Measurements from ENCODE around the gene PRKCZ. TPM values are rescaled to one million over a fixed set of nuclear protein-coding genes. Genes with fewer than 3 reads are reported as not detected.

Gene PRKCZ
- total and polyA plus RNA-seq, 5 donors from 2014 or later = 11.0 to 42.7 (median 13.6) TPM

DNA sequence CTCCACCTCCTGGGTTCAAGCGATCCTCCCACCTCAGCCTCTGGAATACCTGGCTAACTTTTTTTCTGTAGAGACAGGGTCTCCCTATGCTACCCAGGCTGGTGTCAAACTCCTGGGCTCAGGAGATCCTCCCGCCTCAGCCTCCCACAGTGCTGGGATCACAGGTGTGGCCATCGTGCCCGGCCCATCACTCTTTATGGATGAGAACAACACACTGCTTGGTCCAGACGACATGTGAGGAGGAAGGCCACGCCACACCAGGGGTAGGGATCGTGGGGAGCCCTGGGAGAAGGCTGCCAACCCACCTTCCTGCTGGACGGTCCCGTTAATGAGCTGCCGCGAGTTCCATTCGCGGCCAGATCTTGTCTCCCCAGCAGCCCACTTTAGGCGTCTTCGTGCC, 36.0 kb upstream of the PRKCZ start:
- Mint-ChIP-seq H3K27me3 (peaks cover 34% of the 10 kb centered on the region), H3K9me3 (peaks cover 0 to 3% (median 0%) of the 10 kb centered on the region in 7 donors), H3K4me1 (peaks cover 0 to 13% (median 1%) of the 10 kb centered on the region in 4 donors), H3K27ac (no peak overlapping the region), H3K36me3 (no peaks in the 10 kb centered on the region), H3K4me3 (no peak overlapping the region)
- DNase-seq (no peak), ATAC-seq (ENCODE audit: low read depth in 2 of 2) (no peak)
- no peak overlapping the region for H3K4me3 ChIP-seq (ENCODE audit: low read depth, low read length)
- no peaks in the 10 kb centered on the region for H3K9me3 ChIP-seq (ENCODE audit: control insufficient read depth in 2 of 2, low read length in 2 of 2)
- H3K4me1 ChIP-seq (ENCODE audit: control insufficient read depth, insufficient read depth, low read length, poor library complexity, severe bottlenecking) = no peaks in the 10 kb centered on the region
- H3K27me3 ChIP-seq (ENCODE audit: control insufficient read depth, insufficient read depth, low read length) = peaks cover 4% of the 10 kb centered on the region
- no peak overlapping the region for H3K27ac ChIP-seq (ENCODE audit: insufficient read depth, low read length, poor library complexity, severe bottlenecking)
- H3K36me3 ChIP-seq (ENCODE audit: control insufficient read depth, insufficient read depth, low read length) = no peaks in the 10 kb centered on the region

DNA sequence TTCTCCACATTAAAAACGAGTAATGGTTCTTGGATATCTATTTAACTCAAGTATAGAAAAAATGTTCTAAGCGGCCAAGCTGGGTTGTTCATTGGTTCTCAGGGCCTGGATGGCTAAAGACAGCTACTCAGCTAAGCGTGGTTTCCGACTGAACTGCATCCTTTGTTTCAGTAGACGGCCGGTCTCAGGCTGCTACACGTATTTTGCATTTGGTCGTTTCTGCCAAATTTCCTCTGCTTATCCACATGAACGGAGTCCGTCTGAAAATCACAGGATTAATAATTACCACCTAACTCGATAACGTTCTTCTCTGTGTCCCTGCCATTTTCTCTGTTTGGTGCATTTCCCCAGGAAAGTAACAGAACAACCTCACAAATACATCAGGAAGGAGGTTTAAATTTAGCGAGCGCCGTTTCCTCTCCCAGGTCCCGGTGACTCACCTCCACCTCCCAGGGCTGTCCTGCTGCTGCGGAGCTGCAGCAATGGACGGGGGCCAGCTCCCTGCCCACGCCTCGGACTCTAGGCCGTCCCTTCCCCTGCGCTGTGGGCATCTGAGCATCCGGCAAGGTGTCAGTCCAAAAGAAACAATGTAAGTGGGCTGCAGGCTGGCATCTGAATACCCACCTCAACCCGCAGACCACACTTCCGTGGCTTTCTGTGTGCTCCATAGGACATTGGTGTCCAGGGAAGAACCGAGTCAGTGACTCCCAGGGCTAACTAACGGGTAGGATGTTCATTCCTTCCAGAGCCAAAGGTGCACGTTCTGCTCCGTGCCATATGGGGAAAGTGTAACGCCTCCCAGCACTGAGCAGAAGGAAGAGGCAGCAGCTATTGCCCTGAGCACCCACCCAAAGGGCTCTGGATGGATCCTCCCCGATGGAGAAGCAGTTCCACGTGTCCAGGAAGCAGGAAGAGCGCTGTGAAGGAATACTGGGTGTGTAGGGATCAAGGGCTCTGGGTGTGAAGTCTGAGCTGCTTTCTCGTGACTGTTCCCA, 35.2 kb upstream of the PRKCZ start:
- no peaks in the 10 kb centered on the region for H3K9me3 ChIP-seq (ENCODE audit: control insufficient read depth in 2 of 2, low read length in 2 of 2)
- no peak overlapping the region for H3K4me3 ChIP-seq (ENCODE audit: low read depth, low read length)
- DNase-seq (no peak), ATAC-seq (ENCODE audit: low read depth in 2 of 2) (no peak)
- H3K4me3 Mint-ChIP-seq = no peak overlapping the region
- peaks cover 6% of the 10 kb centered on the region for H3K4me1 ChIP-seq (ENCODE audit: control insufficient read depth, insufficient read depth, low read length, poor library complexity, severe bottlenecking)
- H3K27ac Mint-ChIP-seq = no peak overlapping the region
- no peak overlapping the region for H3K27ac ChIP-seq (ENCODE audit: insufficient read depth, low read length, poor library complexity, severe bottlenecking)
- peaks cover 0 to 15% (median 1%) of the 10 kb centered on the region in 4 donors for H3K4me1 Mint-ChIP-seq
- H3K27me3 ChIP-seq (ENCODE audit: control insufficient read depth, insufficient read depth, low read length) = peaks cover 4% of the 10 kb centered on the region
- peaks cover 0 to 3% (median 0%) of the 10 kb centered on the region in 7 donors for H3K9me3 Mint-ChIP-seq
- H3K36me3 ChIP-seq (ENCODE audit: control insufficient read depth, insufficient read depth, low read length) = no peaks in the 10 kb centered on the region
- peaks cover 37% of the 10 kb centered on the region for H3K27me3 Mint-ChIP-seq
- H3K36me3 Mint-ChIP-seq = no peaks in the 10 kb centered on the region

- Histone ChIP-seq H3K36me3 (ENCODE audit: control insufficient read depth, insufficient read depth, low read length) (no peaks in the 10 kb centered on the region), H3K9me3 (ENCODE audit: control insufficient read depth in 2 of 2, low read length in 2 of 2) (no peaks in the 10 kb centered on the region), H3K27me3 (ENCODE audit: control insufficient read depth, insufficient read depth, low read length) (peaks cover 4% of the 10 kb centered on the region), H3K4me1 (ENCODE audit: control insufficient read depth, insufficient read depth, low read length, poor library complexity, severe bottlenecking) (peaks cover 6% of the 10 kb centered on the region), H3K27ac (ENCODE audit: insufficient read depth, low read length, poor library complexity, severe bottlenecking) (no peak overlapping the region), H3K4me3 (ENCODE audit: low read depth, low read length) (no peak overlapping the region)
- peaks cover 0 to 3% (median 0%) of the 10 kb centered on the region in 7 donors for H3K9me3 Mint-ChIP-seq
- ATAC-seq (ENCODE audit: low read depth in 2 of 2) (no peak), DNase-seq (no peak)
- no peaks in the 10 kb centered on the region for H3K36me3 Mint-ChIP-seq
- no peak overlapping the region for H3K4me3 Mint-ChIP-seq
- H3K4me1 Mint-ChIP-seq = peaks cover 0 to 22% (median 1%) of the 10 kb centered on the region in 4 donors
- H3K27ac Mint-ChIP-seq = no peak overlapping the region
- H3K27me3 Mint-ChIP-seq = peaks cover 47% of the 10 kb centered on the region
Measured at GRCh38 chr1:2016123-2016522, 34.1 kb upstream of the PRKCZ start.

- Histone ChIP-seq H3K9me3 (ENCODE audit: control insufficient read depth in 2 of 2, low read length in 2 of 2) (no peaks in the 10 kb centered on the region), H3K27me3 (ENCODE audit: control insufficient read depth, insufficient read depth, low read length) (peaks cover 4% of the 10 kb centered on the region), H3K27ac (ENCODE audit: insufficient read depth, low read length, poor library complexity, severe bottlenecking) (no peak overlapping the region), H3K4me1 (ENCODE audit: control insufficient read depth, insufficient read depth, low read length, poor library complexity, severe bottlenecking) (peaks cover 6% of the 10 kb centered on the region), H3K4me3 (ENCODE audit: low read depth, low read length) (no peak overlapping the region), H3K36me3 (ENCODE audit: control insufficient read depth, insufficient read depth, low read length) (no peaks in the 10 kb centered on the region)
- peaks cover 0 to 6% (median 0%) of the 10 kb centered on the region in 7 donors for H3K9me3 Mint-ChIP-seq
- H3K36me3 Mint-ChIP-seq = no peaks in the 10 kb centered on the region
- no peak overlapping the region for H3K27ac Mint-ChIP-seq
- ATAC-seq (ENCODE audit: low read depth in 2 of 2) (no peak), DNase-seq (no peak)
- H3K4me1 Mint-ChIP-seq = peaks cover 0 to 23% (median 1%) of the 10 kb centered on the region in 4 donors
- peaks cover 52% of the 10 kb centered on the region for H3K27me3 Mint-ChIP-seq
- peak overlapping the region; percentile 24 to 86 (median 54) for H3K4me3 Mint-ChIP-seq
Measured at GRCh38 chr1:2018217-2019171, 31.7 kb upstream of the PRKCZ start.

- H3K27ac ChIP-seq (ENCODE audit: insufficient read depth, low read length, poor library complexity, severe bottlenecking) = no peak within 1 kb of the TSS
- H3K27ac Mint-ChIP-seq = peak within 1 kb of the TSS in 1 of 3 donors; percentile 5
Measured at GRCh38 chr1:2019172-2019543, 31.1 kb upstream of the PRKCZ start, which contains the start of gene GABRD. Gene GABRD (plus strand): TSS chr1:2019345. CDS start chr1:2019424, 79 bp downstream.

GRCh38 chr1:2019571-2020309, 30.5 kb upstream of the PRKCZ start:
- Mint-ChIP-seq H3K9me3 (peaks cover 0 to 7% (median 0%) of the 10 kb centered on the region in 7 donors), H3K4me1 (peaks cover 0 to 23% (median 1%) of the 10 kb centered on the region in 4 donors), H3K36me3 (no peaks in the 10 kb centered on the region), H3K27ac (peak overlapping the region in 1 of 3 donors; percentile 5), H3K27me3 (peaks cover 52% of the 10 kb centered on the region), H3K4me3 (peak overlapping the region in 1 of 4 donors; percentile 15)
- Histone ChIP-seq H3K4me1 (ENCODE audit: control insufficient read depth, insufficient read depth, low read length, poor library complexity, severe bottlenecking) (peaks cover 6% of the 10 kb centered on the region), H3K9me3 (ENCODE audit: control insufficient read depth in 2 of 2, low read length in 2 of 2) (no peaks in the 10 kb centered on the region), H3K27me3 (ENCODE audit: control insufficient read depth, insufficient read depth, low read length) (peaks cover 4% of the 10 kb centered on the region), H3K4me3 (ENCODE audit: low read depth, low read length) (no peak overlapping the region), H3K27ac (ENCODE audit: insufficient read depth, low read length, poor library complexity, severe bottlenecking) (no peak overlapping the region), H3K36me3 (ENCODE audit: control insufficient read depth, insufficient read depth, low read length) (no peaks in the 10 kb centered on the region)
- DNase-seq (no peak), ATAC-seq (ENCODE audit: low read depth in 2 of 2) (no peak)

More at GRCh38 chr1:2019172-2019543, 31.1 kb upstream of the PRKCZ start, which contains the start of gene GABRD:
- Mint-ChIP-seq H3K36me3 (no peaks in the 10 kb centered on the region), H3K27me3 (peaks cover 52% of the 10 kb centered on the region), H3K4me1 (peaks cover 0 to 23% (median 1%) of the 10 kb centered on the region in 4 donors), H3K4me3 (peak within 1 kb of the TSS; percentile 24 to 86 (median 54)), H3K9me3 (peaks cover 0 to 7% (median 0%) of the 10 kb centered on the region in 7 donors)
- H3K4me3 ChIP-seq (ENCODE audit: low read depth, low read length) = no peak within 1 kb of the TSS
- H3K27me3 ChIP-seq (ENCODE audit: control insufficient read depth, insufficient read depth, low read length) = peaks cover 4% of the 10 kb centered on the region
- ATAC-seq (ENCODE audit: low read depth in 2 of 2) (peak in 1 of 2 donors; percentile 36), DNase-seq (no peak)
- no peaks in the 10 kb centered on the region for H3K9me3 ChIP-seq (ENCODE audit: control insufficient read depth in 2 of 2, low read length in 2 of 2)
- H3K4me1 ChIP-seq (ENCODE audit: control insufficient read depth, insufficient read depth, low read length, poor library complexity, severe bottlenecking) = peaks cover 6% of the 10 kb centered on the region
- no peaks in the 10 kb centered on the region for H3K36me3 ChIP-seq (ENCODE audit: control insufficient read depth, insufficient read depth, low read length)

- Mint-ChIP-seq H3K4me1 (peaks cover 0 to 23% (median 1%) of the 10 kb centered on the region in 4 donors), H3K27ac (peak overlapping the region in 1 of 3 donors; percentile 5), H3K36me3 (no peaks in the 10 kb centered on the region), H3K9me3 (peaks cover 0 to 7% (median 0%) of the 10 kb centered on the region in 7 donors), H3K4me3 (peak overlapping the region in 1 of 4 donors; percentile 15), H3K27me3 (peaks cover 47% of the 10 kb centered on the region)
- Histone ChIP-seq H3K9me3 (ENCODE audit: control insufficient read depth in 2 of 2, low read length in 2 of 2) (no peaks in the 10 kb centered on the region), H3K4me1 (ENCODE audit: control insufficient read depth, insufficient read depth, low read length, poor library complexity, severe bottlenecking) (peaks cover 6% of the 10 kb centered on the region), H3K27me3 (ENCODE audit: control insufficient read depth, insufficient read depth, low read length) (peaks cover 4% of the 10 kb centered on the region), H3K36me3 (ENCODE audit: control insufficient read depth, insufficient read depth, low read length) (no peaks in the 10 kb centered on the region), H3K4me3 (ENCODE audit: low read depth, low read length) (no peak overlapping the region), H3K27ac (ENCODE audit: insufficient read depth, low read length, poor library complexity, severe bottlenecking) (no peak overlapping the region)
- DNase-seq (no peak), ATAC-seq (ENCODE audit: low read depth in 2 of 2) (no peak)
Measured at GRCh38 chr1:2020310-2020655, 29.9 kb upstream of the PRKCZ start.

All from CD4-positive, CD25-positive, alpha-beta regulatory T cell (primary cell).